GM19023 (cell line): ENCODE results near the gene CEP57L1.
A peak's percentile ranks its signal among the peaks of the same experiment; 100 is the strongest.

Experiments used
- ATAC-seq: cut with Tn5 transposase; IDR thresholded peaks from one replicate; pipeline ENCODE4 v1.9.1; 2021; ENCODE audit warnings: mild to moderate bottlenecking, moderate library complexity; ENCODE audit not compliant: unreplicated experiment

CEP57L1 gene

DNA sequence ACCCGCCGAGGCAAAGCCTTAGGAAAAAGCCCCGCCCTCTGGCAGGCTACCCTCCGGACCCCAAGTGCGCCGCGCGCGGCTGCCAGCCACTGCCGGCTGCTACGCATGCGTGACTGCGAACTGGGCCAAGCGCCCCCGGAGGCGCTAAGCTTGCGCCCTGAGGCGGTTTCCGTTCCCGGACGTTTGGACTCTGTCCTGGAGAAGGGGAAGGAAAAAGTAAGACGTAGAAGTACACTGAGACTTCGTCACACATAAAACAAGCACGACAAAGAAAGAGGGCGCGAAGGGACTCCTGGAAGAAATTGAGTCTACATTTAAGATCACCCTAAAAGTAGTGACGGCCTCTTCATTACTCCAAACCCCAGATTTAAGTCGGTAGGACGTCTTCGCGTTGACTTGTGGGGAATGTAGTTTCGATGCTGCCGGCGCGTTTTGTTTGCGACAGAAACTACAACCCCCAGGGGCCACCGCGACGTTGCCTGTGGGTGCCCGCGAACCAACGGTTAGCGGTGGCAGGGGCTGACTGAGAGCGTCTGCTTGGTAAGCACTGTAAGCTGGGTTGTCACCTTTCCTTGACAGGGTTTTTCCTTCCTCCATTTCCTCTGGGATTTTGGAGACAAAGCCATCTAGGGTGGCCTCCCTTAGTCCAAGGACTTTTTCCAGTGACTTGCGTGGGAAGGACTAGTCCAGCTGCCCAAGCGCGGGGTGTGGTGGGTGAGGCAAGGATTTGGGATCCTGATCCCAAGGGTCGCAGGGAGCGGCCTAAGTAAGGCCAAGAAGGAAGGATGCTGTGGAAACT lies at the start of gene CEP57L1:
CEP57L1 (plus strand) TSS at position 472 of the 799 bp plus-strand sequence. CDS start 49,715 bp downstream, outside the sequence.
- peak; percentile 79 for ATAC-seq

GRCh38 chr6:109048176-109048575 lies 47.1 kb upstream of the CEP57L1 start:
- ATAC-seq = no peak

- ATAC-seq = no peak
Observed at GRCh38 chr6:109048670-109049415, 46.5 kb upstream of the CEP57L1 start.

DNA sequence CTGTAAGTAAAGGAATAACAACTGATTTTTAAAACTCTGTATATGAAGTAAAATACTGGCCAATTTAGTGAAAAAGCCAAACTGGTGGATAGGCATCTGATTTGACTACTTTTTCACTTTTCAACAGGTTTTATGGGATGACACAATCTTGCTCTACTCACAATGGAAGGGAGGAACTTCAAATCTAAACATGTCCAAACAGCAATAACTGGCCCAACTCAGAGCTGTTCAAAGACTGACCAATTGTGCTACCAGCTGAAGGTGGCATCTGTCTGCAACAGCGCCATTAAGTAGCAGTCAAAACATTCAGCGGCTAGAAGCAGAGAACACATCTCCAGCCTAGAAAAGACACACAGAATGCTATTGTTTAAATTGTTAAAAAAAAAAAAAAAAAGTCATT lies 45.3 kb upstream of the CEP57L1 start:
- no peak for ATAC-seq

DNA sequence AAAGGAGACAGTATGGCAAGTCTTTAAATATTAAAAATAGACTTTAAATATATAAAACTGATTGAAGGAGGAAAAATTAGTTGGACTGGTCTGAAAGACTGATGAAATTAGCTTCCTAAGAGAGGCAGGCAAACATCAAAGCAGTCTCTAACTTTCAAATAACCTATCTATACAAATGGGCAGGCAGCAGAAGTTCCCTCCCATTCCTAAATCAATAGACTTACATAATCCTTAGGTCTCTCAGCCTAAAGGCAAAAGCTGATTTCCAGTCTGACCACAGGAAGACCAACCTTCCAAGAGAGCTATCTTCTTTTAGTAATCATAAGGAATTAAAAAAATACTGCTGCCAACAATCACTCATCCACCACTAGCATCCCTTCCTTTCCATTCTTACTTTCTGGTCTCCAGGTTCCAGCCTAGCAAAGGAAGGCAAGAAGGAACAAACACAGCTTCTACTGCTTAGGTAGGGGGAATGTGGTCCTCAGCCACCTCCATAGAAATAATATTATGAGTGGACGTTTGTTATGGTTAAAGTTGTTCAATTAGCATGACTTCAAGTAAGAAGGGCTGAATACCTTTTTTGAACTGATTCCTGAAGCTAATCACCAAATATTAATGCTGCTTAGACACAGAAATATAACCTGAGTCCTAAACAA lies 44.7 kb upstream of the CEP57L1 start:
- no peak for ATAC-seq

- ATAC-seq = no peak
Observed at GRCh38 chr6:109051301-109052017, 43.8 kb upstream of the CEP57L1 start.

GRCh38 chr6:109052018-109052651 lies 43.2 kb upstream of the CEP57L1 start:
- no peak for ATAC-seq

DNA sequence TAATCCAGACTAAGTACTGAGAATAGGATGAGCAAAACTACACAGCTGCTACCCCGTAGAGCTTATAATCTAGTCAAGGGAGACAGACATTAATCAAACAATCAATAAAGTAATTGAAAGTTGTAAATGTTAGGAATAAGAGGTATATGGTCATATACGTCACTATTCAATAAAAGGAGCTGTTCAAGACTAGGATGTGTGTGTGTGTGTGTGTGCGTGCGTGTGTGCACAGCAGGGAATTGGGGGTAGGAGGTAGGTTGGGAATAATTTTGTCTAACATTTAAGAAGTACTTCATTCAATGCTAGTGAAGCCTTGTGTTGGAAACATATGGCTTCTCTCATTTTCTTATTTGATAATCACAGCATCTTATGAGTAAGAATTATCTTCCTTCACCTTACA lies 42.5 kb upstream of the CEP57L1 start:
- no peak for ATAC-seq

DNA sequence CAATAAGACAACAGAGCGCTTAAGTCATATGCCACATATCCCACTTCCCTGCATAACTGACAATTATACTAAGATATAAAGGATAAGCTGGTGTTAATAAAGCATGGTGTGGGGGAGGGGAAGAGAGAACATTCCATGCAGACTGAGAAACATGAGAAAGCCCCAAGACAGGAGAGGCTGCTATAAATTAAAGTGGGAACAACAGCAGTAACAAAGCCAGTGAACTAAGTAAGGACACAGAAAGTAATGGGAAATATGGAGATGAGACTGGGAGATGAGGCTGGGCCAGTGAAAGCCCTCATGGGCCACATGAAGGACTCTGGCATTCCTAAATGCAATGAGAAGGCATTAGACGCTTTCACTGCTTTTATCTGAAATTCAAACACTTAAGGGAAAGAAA lies 42.0 kb upstream of the CEP57L1 start:
- no peak for ATAC-seq

DNA sequence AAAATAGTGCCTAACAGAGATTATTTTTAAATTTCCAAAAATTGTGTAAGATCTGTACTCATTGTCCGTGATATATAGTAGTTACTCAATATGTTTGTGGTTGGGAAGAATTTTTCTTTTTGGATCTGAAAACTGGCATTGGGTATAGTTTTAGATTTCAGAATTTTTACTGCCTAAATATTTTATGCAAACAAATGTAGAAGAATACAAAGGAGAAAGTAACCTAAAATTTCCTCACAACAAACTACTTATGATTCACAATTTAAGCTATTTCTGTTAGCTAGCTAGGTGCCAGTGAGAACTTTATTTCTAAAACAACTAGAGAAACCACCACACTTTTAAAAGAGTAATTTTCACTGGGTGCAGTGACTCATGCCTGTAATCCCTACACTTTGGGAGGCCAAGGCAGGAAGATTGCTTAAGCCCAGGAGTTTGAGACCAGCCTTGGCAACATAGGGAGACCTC lies 39.5 kb upstream of the CEP57L1 start:
- no peak for ATAC-seq

DNA sequence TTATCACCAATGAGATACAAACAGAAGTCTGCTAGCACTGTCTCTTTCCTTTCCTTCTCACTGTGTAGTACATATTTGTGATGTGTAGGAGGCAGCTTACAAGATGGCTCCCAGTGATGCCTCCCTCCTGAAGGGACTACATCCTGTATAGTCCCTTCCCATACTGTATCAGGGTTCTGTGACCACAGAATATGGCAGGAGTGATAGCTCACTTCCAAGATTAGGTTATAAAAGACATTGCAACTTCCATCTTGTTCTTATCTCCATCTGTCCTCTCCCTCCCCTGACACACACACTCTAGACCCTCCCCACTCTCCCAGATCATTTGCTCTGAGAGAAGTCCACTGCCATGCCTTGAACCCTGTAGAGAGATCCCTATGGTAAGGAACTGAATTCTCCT lies 38.6 kb upstream of the CEP57L1 start:
- no peak for ATAC-seq

- no peak for ATAC-seq
Observed at GRCh38 chr6:109058620-109059019, 36.7 kb upstream of the CEP57L1 start.

- no peak for ATAC-seq
Observed at GRCh38 chr6:109059153-109059552, 36.2 kb upstream of the CEP57L1 start.

GRCh38 chr6:109059571-109060021 lies 35.7 kb upstream of the CEP57L1 start:
- peak; percentile 69 for ATAC-seq

GRCh38 chr6:109060571-109060970 lies 34.7 kb upstream of the CEP57L1 start:
- ATAC-seq = no peak

DNA sequence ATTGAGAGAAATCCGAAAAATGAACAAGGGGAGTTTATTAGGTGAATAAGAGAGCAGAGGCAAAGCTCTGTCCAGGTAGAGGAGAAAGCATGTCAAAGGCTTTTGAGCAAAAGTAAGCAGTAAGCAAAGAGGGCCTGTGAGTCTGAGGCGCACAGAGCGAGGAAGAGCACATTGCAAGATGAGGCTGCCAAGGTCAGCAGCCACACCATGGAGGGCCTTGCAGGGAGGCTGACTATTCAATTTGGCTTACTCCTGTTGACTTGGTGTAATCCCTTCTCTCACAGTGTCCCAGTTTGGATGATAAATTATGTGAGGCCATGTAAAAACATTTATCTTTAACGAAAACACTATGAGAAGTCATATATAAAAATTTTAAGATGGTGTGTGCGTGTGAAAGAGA lies 33.1 kb upstream of the CEP57L1 start:
- ATAC-seq = no peak

DNA sequence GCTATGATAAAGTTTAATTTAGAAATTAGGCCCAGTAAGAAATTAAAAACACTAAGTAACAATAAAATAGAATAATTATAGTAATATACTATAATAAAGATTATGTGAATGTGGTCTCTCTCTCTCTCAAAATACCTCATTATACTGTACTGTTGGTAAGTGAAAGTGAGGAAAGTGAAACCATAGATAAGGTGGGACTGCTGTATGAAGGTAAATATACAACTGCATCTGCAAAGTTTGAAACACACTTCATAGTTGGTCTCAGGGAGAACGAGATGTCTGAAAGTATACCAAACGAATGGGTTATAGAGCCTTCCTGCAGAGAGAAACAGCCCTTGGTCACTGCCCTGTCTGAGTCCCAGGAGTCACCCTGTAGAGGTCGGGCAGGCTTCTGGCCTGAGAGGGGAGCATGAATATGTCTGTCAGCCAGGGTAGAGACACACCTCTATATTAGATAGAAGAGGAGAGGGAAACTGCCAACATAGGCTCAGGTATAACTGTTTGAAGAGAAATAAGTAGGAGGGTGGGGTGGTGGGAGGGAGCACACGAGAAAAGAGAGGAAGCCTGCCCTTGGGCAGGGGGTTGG lies 32.4 kb upstream of the CEP57L1 start:
- ATAC-seq = no peak

DNA sequence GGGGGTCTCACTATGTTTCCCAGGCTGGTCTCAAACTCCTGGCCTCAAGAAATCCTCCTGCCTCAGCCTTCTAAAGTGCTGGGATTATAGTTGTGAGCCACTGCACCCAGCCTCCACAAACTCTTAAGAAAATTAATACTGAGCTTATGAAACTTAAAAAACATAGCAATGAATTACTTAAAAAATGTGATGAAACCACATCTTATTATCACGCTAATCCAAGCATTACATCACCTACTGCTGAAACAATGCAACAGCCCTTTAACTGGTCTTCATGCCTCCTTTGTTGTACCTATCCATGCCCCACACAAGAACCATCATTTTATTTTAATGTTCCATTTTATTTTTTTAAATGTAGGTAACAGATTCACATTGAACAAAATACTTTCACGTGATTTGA lies 25.6 kb upstream of the CEP57L1 start:
- no peak for ATAC-seq

DNA sequence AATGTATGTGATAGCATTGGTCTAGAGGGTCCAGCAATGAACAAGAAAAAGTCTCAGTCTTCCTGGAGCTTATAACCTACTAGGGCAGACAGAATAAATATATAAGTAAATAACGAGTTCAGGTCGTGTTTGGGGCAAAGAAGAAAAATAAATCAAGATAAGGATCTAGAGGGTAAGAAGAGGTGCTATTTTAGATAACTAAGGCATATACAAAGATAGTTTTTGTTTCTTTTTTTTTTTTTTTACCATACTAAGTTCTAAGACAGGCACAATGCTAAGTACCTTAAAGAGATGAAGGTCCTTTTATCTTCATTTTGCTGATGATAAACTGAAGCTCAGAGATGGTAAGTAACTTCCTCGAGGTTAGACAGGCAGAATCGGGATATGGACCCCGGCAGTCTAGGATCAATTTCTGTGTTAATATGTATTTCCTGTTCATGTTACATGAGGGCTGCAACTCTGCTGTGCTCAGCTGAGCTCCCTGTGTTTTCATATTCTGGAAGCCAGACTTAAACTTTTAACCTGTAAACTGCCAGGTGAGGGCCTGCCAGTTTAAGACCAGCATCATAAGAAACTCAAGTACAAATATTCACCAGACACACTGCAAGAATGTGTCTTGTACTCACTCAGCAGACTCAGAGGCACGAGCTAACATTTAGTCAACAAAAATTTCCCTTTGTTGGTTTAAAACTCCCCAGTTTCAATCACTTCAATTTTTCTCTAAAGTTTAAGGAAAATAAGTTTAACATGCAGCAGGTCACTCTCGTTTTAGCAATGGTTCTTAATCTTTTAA lies 24.0 kb upstream of the CEP57L1 start:
- ATAC-seq = no peak
